GM19438 (cell line): ENCODE data around the gene PLCXD3.

Experiments used
- ATAC-seq: cut with Tn5 transposase; IDR thresholded peaks from one replicate; pipeline ENCODE4 v1.9.1; 2021; ENCODE audit warnings: low read depth; ENCODE audit not compliant: unreplicated experiment

The PLCXD3 gene, protein sequence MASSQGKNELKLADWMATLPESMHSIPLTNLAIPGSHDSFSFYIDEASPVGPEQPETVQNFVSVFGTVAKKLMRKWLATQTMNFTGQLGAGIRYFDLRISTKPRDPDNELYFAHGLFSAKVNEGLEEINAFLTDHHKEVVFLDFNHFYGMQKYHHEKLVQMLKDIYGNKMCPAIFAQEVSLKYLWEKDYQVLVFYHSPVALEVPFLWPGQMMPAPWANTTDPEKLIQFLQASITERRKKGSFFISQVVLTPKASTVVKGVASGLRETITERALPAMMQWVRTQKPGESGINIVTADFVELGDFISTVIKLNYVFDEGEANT

DNA sequence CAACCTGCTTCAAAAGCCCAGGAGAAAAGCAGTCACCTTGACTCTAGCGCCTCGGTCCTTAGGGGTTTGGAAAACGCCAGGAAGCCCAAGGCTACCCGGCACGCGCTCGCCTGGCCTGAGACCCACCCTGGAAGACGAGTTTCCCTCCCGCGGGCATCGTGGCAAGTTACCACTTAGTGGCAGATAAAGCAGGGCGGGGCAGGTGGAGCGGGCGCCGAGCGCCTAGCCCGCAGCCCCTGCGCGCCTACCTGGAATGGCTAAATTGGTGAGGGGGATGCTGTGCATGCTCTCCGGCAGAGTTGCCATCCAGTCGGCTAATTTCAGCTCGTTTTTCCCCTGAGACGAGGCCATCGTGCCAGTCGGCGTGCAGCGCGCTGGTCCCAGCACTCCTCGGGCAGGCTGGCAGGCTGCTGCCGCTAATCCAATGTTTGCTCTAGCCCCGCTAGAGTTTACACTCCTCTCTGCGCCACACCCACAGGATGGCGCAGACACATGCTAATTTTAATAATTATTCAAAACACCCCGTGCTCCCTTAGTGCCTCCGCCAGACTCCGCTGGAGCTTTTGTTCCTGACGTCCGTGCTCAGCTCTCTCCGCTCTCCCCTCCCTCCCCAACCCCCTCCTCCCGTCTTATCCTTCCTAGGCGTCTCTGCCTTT, at the start of gene PLCXD3:
Gene PLCXD3, minus strand, starts transcription at position 426 of the 656 bp plus-strand sequence. Its CDS starts 75 bp downstream, at position 351.
- no peak for ATAC-seq

GRCh38 chr5:41559184-41559583, 48.8 kb upstream of the PLCXD3 start:
- ATAC-seq, result no peak

GRCh38 chr5:41558295-41558694, 47.9 kb upstream of the PLCXD3 start:
- ATAC-seq, result no peak

DNA sequence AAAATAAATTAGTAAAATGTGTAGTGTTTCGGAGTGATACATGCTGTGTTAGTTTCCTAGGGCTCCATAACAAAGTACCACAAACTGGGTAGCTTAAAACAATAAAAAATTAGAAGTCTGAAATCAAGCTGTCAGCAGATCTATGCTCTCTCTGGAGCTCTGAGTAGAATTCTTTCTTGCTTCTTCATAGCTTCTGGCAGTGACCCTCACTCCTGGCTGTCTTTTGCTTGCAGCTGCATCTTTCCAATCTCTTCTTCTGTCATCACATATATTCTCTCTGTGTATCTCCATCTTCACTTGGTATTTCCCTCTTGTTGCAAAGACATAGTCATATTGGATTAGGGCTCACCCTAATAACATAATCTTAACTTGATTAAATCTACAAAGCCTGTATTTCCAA, 37.6 kb upstream of the PLCXD3 start:
- ATAC-seq, result no peak

DNA sequence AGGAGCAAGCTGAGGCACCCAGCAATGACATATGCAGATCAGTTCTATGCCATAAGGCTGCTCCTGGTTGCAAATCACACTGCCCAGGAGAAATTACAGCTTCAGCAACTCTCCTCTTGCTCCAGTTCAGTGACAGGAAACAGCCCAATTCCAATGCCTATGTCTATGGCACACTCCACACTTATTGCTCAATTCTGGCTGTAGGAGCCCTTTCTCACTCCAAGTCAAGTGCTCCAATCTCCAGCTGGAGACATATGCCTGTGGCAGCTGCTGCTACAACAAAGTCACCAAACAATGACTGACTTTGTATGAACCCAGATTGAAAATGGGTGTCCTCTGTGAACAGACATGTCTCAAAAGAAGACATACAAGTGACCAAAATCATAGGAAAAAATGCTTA, 31.8 kb upstream of the PLCXD3 start:
- no peak for ATAC-seq

- no peak for ATAC-seq
These were observed 29.1 kb upstream of the PLCXD3 start for GRCh38 chr5:41539454-41539853.

DNA sequence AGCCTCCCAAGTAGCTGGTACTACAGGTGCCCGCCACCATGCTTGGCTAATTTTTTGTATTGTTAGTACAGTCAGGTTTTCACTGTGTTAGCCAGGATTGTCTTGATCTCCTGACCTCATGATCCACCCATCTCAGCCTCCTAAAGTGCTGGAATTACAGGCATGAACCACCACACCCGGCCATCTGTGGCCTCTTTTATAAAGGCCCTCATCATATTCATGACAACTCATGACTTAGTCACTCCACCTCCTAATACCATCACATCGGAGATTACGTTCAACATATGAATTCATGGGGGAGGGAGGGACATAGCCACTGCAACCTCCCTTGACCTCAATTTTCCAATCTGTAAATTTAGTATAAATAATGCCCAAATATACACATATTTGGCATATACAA, 27.2 kb upstream of the PLCXD3 start:
- no peak for ATAC-seq

- ATAC-seq, result no peak
These were observed 22.1 kb upstream of the PLCXD3 start for GRCh38 chr5:41532485-41532884.

- no peak for ATAC-seq
These were observed 16.9 kb upstream of the PLCXD3 start for GRCh38 chr5:41527201-41527779.

- ATAC-seq, result no peak
These were observed 16.3 kb upstream of the PLCXD3 start for GRCh38 chr5:41526699-41527098.

DNA sequence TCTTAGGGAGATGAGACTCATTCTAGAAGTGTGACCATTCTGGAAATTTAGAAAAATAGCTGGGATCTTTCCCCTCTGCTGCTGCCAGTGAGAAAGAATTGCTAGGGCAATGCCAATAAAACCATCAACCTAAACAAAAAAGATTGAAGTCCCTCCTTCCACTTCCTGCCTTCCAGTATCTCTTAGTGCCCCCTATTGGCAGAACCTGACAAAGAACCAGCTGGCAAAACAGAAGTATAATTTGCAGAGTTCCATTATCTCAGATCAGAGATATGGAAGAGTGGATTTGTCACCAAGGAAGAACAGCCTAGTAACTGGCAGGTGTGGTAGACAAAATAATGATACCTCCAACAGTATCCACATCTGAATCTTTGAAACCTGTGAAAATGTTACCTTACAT, 13.8 kb upstream of the PLCXD3 start:
- ATAC-seq, result no peak

DNA sequence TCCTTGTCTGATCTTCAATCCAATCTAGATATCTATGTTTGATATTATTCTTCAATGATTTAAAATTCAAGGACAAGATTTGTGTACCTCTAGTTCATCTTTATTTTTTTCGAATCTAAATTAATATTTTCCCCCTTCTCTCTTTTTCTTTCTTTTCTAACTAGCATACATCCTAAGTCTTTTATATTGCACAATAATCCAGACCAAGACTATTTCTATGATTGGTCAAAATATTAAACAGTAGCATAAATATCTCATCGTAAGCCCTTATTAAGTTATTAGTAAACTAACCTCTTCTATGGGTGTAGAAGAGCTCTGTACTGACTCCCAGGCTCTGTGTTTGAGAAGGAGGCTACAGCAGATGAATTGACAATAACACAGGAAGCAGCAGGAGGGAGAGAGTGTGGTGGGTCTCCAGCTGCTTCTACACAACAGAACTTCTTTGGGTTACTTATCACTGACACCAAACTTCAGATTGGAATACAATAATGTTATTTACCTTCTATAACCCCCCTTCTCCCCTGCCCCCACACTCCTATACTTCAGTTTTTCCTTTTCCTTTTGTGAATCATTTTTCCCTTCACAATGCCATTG, 11.9 kb upstream of the PLCXD3 start:
- ATAC-seq, result no peak

- no peak for ATAC-seq
These were observed 9.4 kb upstream of the PLCXD3 start for GRCh38 chr5:41519801-41520200.

- ATAC-seq, result no peak
These were observed 7.5 kb upstream of the PLCXD3 start for GRCh38 chr5:41517909-41518308.

DNA sequence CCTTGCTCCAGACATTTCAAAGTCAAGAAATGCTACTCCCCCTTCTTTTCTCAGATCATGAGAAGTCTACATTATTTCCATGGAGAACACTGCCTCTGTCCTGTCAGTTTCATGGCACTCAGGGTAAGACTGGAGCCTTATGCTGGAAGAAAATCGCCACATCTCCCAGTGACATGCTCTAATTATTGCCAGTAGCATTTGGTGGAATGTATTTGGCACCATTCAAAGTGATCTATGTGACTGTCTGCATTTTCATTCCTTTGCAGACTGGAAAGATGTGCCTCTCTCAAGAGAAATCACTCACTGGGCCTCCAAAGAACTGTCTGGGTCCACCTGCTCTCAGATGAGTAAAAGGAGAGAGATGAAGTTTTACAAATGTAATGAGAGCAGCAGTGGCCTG, 840 bp upstream of the PLCXD3 start:
- no peak for ATAC-seq

DNA sequence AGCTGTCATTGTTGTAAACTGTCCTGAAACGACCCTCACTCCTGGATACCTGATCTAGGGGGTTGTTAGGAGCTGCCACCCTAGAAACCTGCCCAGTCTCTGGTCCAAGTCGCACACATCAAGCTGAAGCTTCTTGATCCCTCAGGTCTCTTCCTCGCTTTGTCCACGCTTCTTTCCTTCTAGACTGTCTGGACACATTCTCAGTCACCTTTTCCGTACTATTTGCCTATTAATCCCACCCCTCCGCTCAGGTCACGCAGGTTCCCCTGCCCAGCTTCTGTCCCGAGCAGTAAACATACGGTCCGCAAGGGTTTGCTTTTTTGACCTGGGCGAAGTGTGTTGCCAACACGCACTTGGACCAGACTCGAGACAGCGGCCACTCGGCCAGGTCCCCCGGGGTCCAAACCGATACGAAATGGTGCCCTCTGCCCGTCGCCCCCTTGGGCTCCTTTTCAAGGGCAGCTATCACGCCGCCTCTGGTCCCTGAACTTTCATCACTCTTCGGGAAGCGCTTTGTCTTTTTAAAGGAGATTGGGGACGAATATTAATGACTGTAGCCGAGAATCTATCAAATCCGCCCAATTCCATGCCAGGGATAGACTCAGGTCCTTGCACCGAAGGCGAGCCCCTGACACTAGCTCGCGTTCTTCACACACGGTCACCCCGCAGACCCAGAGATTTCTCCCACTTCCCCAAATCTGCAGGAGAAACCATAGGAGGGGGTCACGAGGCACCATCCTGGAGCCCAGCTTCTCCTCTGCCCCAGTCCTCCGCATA, 814 bp downstream of the PLCXD3 start:
- ATAC-seq, result no peak

DNA sequence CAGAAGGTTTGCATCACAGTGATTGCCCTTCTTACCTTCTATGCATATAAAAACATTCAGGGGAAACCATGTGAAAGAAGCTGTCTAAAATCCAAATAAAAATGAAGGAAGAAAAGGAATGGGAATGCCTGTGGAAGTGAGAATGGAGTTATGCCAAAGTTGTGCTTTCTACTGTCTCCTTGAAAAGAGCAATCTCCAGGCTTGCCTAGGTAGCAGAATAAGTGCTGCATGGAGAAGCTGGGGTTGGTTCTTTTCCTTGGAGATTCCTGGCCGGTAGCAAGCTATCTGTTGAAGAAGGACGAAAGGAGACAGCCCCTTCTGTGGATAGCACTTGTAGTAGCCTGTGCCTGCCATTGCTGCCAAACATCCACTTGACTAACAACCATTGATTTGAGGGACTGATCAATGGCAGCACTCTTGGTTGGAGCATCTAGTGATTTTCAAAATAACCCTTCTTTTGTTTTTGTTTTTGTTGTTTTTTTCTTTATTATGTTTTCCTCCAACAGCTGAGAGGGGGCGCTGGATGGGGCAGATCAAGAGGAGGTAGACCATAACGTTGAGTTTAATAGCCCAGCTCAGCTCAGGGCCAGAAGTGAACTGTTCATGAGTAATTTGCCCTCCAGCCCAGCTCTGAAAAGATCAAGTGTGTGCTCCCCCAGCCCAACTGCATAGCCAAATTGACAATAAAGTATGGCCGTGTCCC, 1.6 kb downstream of the PLCXD3 start:
- ATAC-seq, result no peak

DNA sequence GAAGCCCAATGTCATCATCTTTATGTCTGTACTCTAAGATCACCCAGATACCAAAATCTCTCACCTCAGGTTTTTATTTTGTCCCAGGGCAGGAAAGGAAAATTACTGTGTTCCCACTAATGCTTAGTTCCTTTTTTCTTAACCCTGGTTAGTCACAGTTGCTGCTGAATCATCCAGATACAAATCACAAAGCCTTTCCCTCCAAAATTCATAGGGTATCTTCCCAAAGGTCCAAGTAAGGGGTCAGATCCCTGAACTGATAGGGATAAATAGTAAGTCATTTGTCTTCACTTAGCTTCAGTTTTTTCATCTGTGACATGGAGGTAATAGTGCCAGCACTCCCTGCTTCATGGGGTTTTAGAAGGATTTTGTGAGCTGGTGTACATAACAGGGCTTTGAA, 2.2 kb downstream of the PLCXD3 start:
- ATAC-seq, result no peak

GRCh38 chr5:41507501-41507900, 2.9 kb downstream of the PLCXD3 start:
- ATAC-seq, result no peak

DNA sequence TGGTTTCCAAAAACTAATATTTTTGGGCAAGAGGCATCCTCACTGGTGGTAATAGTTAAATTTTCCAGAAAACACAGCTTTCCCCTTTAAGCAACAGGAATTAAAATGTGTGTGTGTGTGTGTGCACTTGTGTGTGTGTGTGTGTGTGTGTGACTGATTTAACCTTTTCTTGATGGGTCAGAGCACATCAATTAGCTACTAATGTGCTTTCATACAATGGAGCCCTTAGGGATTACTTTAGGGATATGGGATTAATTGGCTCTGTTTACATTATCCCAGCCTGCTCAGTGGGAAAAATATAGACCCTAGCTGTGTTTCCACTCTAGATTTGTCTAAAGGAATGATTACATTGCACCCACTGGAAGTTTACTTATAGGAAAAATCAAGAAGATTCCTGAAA, 6.5 kb downstream of the PLCXD3 start:
- ATAC-seq, result no peak
